Fibroblast of villous mesenchyme (primary cell): Measurements from ENCODE around the gene PPM1F. TPM values are rescaled to one million over a fixed set of nuclear protein-coding genes. Genes with fewer than 3 reads are reported as not detected.

Experiments used
- DNase-seq: peaks from one replicate; pipeline ENCODE4 v3.0.0-alpha.2; 2010; ENCODE audit warnings: low read depth
- H3K4me3 ChIP-seq: 2 replicates; pipeline ENCODE4 v1.5.1; 2011; ENCODE audit warnings: low read depth, mild to moderate bottlenecking, low read length
- CTCF ChIP-seq: IDR thresholded peaks from 2 replicates; pipeline ENCODE4 v1.5.1; 2012; ENCODE audit warnings: low read depth, mild to moderate bottlenecking, low read length; ENCODE audit not compliant: insufficient read depth
- total RNA-seq: library from RNA; depleted of rRNA; stranded (reverse); fragments of >200 nt; gene quantifications from 2 replicates; pipeline ENCODE4 v1.2.3, GENCODE V29; 2012

Gene PPM1F
- total RNA-seq, 1 donor = 36.7 TPM

GRCh38 chr22:21984793-21985192 is 32.1 kb upstream of the PPM1F start:
- no peak overlapping the region for H3K4me3 ChIP-seq
- peak; percentile 11 for DNase-seq
- peak; percentile 42 for TF ChIP-seq CTCF

DNA sequence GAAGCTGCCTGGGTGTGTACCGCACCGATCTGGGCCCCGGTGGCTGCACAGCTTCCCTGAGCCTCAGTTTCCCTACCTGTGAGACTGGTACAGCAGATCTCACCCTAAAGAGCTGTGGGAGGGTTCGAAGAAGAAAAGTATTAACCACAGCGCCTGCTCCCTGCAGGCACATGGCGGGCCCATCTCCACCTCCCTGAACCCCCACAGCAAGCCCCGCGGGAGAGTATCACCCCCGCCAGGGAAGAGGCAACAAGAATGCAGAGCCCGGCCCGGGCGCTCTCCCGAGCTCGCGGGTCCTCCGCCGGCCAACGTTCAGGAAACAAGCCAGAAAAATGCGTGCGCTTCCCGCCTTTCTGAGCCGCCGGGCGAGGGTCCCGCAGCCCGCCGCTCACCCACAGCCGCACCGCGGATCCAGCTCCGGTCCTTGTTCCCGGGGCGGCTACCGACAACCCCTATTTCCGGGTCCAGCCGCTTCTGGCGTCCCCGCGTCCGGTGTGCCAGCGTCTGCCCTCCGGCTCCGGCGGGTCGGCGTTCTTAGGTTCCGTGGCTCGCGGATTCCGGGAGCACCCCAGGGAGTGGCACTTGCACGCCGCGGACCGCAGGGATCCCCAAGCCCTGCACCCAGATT is 29.8 kb upstream of the PPM1F start, which contains the start of gene TOP3B:
Gene TOP3B, minus strand, starts transcription at position 450 of the 628 bp plus-strand sequence. CDS start 7,078 bp downstream, outside the sequence.
- peak; percentile 76 for DNase-seq
- H3K4me3 ChIP-seq = peak within 1 kb of the TSS; percentile 96
- no peak for TF ChIP-seq CTCF

DNA sequence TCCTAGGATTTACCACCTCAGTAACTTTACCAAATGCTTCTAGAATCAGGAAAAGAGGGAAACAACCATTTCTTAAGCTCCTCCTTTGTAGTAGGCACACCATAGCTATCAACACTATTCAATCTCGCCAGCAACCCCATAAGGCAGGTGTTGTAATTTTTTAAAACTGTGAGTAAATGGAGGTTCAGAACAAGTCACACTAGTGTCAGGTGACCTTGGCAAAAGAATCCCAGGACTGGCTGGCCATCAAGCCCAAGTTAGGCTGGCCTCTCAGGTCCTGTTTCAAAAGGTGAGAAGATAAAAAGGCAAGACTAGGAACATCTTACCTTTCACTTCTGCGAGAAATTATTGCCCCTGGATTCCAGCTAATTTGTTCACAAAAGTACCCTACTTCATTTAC is 29.2 kb upstream of the PPM1F start:
- peak overlapping the region; percentile 96 for H3K4me3 ChIP-seq
- TF ChIP-seq CTCF = no peak
- no peak for DNase-seq

- no peak for DNase-seq
- no peak overlapping the region for H3K4me3 ChIP-seq
- no peak for TF ChIP-seq CTCF
Observed at GRCh38 chr22:21980547-21980946, 27.9 kb upstream of the PPM1F start.

GRCh38 chr22:21978564-21979386 is 26.1 kb upstream of the PPM1F start:
- no peak for TF ChIP-seq CTCF
- DNase-seq = no peak
- no peak overlapping the region for H3K4me3 ChIP-seq

DNA sequence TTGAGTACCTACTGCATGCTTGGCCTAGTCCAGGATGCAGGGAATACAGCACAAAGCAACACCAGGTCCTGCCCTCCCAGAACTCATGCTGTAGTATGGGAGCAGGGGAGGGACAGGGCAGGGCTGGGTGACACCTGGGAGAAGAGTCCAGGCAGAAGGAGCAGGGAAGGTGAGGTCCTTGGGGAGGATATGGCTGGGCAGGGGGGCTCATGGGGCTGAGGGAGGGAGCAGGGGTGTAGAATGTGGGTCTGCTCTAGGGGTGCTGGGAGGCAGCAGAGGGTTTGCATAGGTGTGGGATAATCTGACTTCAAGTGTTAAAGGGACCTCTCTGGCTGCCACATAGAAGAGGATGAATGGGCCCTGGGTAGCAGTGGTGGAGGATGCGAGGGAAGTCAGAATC is 25.2 kb upstream of the PPM1F start:
- no peak for DNase-seq
- no peak for TF ChIP-seq CTCF
- no peak overlapping the region for H3K4me3 ChIP-seq
